C4-2B (cell line): ENCODE results near the gene ZG16B.

Source experiments
- CTCF ChIP-seq: fragments of 450-650 bp; conservative IDR thresholded peaks from 2 replicates; pipeline ENCODE4 v1.5.1; 2017; ENCODE audit warnings: mild to moderate bottlenecking
- ZFX ChIP-seq: fragments of 450-650 bp; IDR thresholded peaks from 2 replicates; pipeline ENCODE4 v1.6.1; 2017

DNA sequence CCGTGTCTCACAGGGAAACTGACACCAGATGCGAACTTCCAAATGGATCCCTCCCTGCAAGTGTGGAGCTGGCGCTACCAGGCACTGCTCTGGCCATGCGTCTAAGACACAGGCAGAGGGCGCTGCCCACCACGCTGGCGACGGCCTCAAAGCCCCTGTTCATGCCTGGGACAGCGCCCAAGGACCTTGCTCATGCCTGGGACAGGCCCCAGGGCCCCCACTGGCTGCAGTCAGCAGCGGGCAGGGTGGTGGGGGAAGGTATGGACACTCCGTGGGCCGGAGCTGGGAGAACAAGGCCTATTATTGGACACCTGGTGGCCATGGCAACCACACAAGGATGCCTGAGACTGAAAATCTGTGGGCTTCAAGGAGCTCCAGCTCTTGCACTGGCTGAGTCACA lies 8.8 kb downstream of the ZG16B start:
- TF ChIP-seq CTCF: no peak; the same call in 1 of the 2 replicates
- TF ChIP-seq ZFX: no peak
